GM19467 (cell line): ENCODE measurements around the gene RNASET2.
"Not testable (repeated sequence)": the region's sequence is repeated elsewhere in the genome, so short reads cannot be mapped to it uniquely, and the experiment has no call there.

Experiments used
- ATAC-seq: cut with Tn5 transposase; IDR thresholded peaks from one replicate; pipeline ENCODE4 v1.9.1; 2021; ENCODE audit warnings: mild to moderate bottlenecking, moderate library complexity; ENCODE audit not compliant: unreplicated experiment

The RNASET2 gene

GRCh38 chr6:166905013-166905412, 51.3 kb downstream of the RNASET2 start:
- ATAC-seq = no peak

DNA sequence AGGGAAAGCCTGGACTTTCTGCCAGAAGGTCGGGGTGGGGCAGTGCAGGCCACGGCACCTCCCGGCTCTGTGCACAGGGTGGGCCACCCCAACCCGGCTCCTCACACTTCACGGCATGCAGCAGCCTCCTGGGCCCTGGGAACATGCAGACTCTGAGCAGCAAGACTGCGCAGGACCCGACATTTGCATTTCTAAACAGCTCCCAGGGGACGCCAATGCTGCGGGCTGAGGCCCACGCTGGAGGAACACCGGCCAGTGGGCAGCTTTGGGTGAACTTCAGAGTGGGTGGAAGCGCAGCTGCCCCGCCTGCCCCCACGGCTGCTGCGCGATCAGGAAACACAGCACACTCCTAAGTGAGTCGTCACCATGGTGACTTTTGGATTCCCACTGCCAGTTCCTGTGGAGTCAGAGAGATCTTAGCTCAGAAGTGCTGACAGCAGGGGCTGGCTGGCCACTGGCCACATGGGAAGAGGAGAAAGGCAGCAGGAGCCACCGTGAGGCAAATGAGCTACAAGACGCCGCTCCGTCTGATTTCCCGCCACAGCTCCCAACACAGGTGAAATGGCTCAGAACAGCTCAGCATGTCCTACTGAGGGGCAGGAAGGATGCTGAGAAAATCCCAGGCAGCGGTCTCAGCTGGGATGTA, 52.1 kb downstream of the RNASET2 start:
- no peak for ATAC-seq

GRCh38 chr6:166903500-166903899, 52.9 kb downstream of the RNASET2 start:
- no peak for ATAC-seq

- ATAC-seq = no peak
Measured at GRCh38 chr6:166903027-166903426, 53.3 kb downstream of the RNASET2 start.

GRCh38 chr6:166902211-166902755, 54.1 kb downstream of the RNASET2 start:
- no peak for ATAC-seq

GRCh38 chr6:166901626-166902025, 54.7 kb downstream of the RNASET2 start:
- no peak for ATAC-seq

GRCh38 chr6:166900956-166901607, 55.3 kb downstream of the RNASET2 start:
- ATAC-seq = no peak

DNA sequence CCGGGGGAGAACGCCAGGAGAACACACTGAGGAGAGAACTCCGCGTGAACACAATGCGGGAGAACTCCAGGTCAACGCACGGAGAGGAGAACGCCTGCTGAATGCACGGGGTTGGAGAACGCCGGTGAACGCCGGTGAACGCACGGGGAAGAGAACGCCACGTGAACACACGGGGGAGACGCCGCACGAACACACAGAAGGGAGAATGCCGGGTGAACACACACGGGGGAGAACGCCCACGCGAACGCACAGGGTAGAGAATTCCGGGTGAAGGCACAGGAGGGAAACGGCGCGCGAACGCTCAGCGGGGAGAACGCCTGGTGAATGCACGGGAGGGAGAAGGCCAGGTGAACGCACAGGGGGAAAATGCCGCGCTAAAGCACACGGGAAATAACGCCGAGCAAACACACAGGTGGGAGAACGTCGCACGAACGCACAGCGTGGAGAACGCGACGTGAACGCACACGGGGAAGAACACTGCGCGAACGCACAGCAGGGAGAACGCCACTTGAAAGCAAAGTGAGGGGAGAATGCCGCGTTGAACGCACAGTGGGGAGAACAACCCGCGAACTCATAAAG, 56.1 kb downstream of the RNASET2 start:
- ATAC-seq = no peak

GRCh38 chr6:166898910-166899309, 57.4 kb downstream of the RNASET2 start:
- ATAC-seq = no peak

DNA sequence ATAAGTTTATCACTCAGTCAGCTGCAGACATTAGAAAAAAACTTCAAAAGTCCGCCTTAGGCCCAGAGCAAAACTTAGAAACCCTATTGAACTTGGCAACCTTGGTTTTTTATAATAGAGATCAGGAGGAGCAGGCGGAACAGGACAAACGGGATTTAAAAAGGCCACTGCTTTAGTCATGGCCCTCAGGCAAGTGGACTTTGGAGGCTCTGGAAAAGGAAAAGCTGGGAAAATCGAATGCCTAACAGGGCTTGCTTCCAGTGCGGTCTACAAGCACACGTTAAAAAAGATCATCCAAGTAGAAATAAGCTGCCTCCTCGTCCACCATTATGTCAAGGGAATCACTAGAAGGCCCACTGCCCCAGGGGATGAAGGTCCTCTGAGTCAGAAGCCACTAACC, 61.7 kb downstream of the RNASET2 start:
- ATAC-seq = not testable (repeated sequence)

- not testable (repeated sequence) for ATAC-seq
Measured at GRCh38 chr6:166892472-166892871, 63.9 kb downstream of the RNASET2 start.

- ATAC-seq = not testable (repeated sequence)
Measured at GRCh38 chr6:166886773-166887172, 69.6 kb downstream of the RNASET2 start.

DNA sequence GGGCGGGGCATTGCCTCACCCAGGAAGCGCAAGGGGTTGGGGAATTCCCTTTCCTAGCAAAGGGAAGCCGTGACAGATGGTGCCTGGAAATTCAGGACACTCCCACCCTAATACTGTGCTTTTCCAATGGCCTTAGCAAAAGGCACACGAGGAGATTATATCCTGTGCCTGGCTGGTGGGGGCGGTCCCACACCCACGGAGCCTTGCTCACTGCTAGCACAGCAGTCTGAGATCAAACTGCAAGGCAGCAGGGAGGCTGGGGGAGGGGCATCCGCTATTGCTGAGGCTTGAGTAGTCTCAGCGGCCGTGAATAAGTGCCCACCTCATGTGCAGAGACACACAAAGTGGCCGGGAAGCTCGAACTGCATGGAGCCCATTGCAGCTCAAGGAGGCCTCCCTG, 71.4 kb downstream of the RNASET2 start:
- not testable (repeated sequence) for ATAC-seq

DNA sequence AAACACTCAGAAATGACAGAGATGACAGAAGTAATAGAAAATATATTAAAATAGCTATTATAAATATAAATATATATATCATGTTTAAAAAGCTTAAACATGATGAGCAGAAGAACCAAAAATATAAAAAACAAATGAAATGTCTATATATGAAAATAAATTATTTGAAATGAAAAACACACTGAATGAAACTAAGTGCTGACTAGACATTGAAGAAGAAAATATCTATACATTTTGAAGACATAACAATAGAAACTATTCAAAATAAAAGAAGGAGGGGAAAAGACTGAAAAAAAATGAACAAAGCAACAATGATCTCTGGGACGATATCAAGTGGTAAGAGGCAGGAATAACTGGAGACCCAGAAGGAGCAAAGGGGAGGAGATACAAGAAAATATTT, 76.8 kb downstream of the RNASET2 start:
- no peak for ATAC-seq
